Measurements from ENCODE around the gene KIAA0753. TPM values are rescaled to one million over a fixed set of nuclear protein-coding genes. Genes with fewer than 3 reads are reported as not detected.
A peak's percentile ranks its signal among the peaks of the same experiment; 100 is the strongest.
"Not testable (repeated sequence)": the region's sequence is repeated elsewhere in the genome, so short reads cannot be mapped to it uniquely, and the experiment has no call there.

KIAA0753 gene
- total RNA-seq, 1 donor from 2014 or later, result 33.7 TPM

DNA sequence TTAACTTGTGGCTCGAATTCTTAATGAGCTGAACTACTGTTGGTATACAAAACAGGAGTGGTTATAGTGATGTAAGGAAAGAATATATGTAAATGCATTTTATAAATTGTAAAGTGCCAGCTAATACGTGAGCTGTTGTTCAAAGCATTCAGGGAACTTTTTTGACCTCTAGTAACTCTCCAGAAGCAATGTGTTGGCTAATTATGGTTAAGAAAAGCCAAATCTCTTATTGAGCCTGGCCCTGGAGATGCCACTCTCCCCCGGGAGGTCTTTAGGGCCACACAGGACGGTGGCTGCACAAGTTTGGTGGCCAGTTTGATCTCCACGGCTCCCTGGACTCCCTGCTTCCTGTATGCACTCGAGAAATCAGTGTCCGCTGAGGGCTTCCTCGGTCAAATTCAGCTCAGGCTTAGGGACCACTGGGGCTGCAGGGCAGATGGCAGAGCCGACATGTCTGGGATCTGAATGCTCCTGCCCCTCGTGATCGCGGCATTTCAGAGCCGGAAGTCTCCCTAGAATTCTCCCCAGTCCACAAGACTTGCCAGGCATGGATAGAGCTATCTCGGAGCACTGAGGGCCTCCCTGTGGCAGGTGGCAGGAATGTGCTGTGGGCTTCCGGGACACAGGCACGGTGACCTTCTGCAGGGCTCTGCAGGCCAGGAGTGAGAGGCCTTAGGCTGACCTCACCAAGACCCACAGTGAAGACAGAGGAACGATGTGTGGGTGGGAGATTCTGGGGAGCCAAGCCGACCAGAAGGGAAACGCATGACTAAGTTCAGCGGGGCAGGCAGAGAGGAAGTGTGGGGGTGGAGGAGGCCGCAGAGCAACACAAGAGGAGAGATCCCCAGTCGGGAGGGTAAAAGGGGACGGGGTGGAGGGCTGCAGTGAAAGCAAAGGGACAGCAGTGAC is 65.6 kb downstream of the KIAA0753 start:
- peaks cover 37% of the 10 kb centered on the region for H3K4me1 Mint-ChIP-seq (ENCODE audit: unreplicated experiment)
- H3K27ac Mint-ChIP-seq, result peak overlapping the region; percentile 8
- H3K9me3 Mint-ChIP-seq, result no peaks in the 10 kb centered on the region
- H3K27me3 Mint-ChIP-seq, result no peaks in the 10 kb centered on the region
- TF ChIP-seq, protein P1, sequence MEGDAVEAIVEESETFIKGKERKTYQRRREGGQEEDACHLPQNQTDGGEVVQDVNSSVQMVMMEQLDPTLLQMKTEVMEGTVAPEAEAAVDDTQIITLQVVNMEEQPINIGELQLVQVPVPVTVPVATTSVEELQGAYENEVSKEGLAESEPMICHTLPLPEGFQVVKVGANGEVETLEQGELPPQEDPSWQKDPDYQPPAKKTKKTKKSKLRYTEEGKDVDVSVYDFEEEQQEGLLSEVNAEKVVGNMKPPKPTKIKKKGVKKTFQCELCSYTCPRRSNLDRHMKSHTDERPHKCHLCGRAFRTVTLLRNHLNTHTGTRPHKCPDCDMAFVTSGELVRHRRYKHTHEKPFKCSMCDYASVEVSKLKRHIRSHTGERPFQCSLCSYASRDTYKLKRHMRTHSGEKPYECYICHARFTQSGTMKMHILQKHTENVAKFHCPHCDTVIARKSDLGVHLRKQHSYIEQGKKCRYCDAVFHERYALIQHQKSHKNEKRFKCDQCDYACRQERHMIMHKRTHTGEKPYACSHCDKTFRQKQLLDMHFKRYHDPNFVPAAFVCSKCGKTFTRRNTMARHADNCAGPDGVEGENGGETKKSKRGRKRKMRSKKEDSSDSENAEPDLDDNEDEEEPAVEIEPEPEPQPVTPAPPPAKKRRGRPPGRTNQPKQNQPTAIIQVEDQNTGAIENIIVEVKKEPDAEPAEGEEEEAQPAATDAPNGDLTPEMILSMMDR (conservative IDR thresholded peaks at IDR 0.05), result no peak
- H3K4me3 Mint-ChIP-seq, result peak overlapping the region; percentile 45
- peaks cover 29% of the 10 kb centered on the region for H3K36me3 Mint-ChIP-seq
- DNase-seq (ENCODE audit: extremely low spot score, unreplicated experiment), result peak; percentile 63

DNA sequence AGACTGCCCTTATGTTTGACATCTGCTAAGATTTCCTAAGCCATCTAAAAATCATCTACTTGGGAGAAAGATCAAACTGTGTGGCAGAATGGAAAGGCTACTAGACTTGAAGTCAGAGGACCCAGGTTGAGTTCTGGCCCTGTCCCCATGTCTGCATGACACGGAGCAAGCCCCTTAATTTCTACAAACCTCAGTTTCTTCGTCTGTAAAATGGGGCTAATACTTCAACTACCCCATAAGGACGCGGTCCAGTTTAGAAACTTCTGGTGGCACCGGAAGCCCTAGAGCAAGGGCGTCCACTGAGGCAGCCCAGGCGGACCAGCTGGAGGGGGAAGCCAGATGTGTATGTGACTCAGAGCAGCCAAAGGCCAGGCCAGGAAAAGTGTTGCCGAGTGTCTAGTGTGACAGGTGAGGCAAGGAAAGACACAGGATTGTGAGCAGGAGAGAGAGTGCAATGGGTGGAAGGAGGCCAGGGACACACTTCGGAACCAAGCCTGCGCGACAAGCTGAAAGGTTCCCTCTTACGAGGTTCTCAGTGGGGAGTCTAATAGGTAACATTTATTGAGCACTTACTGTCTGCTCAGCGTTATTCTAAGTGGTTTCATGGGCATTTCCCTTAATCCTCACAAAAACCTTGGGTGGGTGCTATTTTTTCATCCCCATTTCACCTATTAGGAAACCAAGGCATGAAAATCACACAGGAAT is 66.4 kb downstream of the KIAA0753 start:
- Mint-ChIP-seq H3K27me3 (no peaks in the 10 kb centered on the region), H3K4me3 (no peak overlapping the region), H3K4me1 (ENCODE audit: unreplicated experiment) (peaks cover 39% of the 10 kb centered on the region), H3K27ac (no peak overlapping the region), H3K9me3 (no peaks in the 10 kb centered on the region), H3K36me3 (peaks cover 26% of the 10 kb centered on the region)
- TF ChIP-seq, protein P1 (conservative IDR thresholded peaks at IDR 0.05), result no peak
- DNase-seq (ENCODE audit: extremely low spot score, unreplicated experiment), result peak; percentile 40

DNA sequence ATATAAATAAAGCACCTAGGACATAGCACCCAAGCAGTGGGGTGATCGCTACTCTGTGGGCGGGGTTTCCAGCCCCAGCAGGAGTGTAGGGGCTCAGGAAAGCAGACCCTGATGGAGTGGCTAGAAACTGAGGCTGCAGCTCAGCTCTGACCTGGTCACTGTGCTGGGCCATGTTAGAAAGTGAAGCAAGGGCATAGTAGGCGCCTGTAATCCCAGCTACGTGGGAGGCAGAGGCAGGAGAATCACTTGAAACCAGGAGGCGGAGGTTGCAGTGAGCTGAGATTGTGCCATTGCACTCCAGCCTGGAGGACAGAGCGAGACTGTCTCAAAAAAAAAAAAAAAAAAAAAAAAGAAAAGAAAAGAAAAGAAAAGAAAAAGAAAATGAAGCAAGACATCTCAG is 67.0 kb downstream of the KIAA0753 start:
- not testable (repeated sequence) for H3K27me3 Mint-ChIP-seq, H3K27ac Mint-ChIP-seq, H3K9me3 Mint-ChIP-seq, H3K4me3 Mint-ChIP-seq
- Mint-ChIP-seq H3K4me1 (ENCODE audit: unreplicated experiment) (peaks cover 33% of the 10 kb centered on the region), H3K36me3 (peaks cover 20% of the 10 kb centered on the region)
- peak; percentile 34 for DNase-seq (ENCODE audit: extremely low spot score, unreplicated experiment)

DNA sequence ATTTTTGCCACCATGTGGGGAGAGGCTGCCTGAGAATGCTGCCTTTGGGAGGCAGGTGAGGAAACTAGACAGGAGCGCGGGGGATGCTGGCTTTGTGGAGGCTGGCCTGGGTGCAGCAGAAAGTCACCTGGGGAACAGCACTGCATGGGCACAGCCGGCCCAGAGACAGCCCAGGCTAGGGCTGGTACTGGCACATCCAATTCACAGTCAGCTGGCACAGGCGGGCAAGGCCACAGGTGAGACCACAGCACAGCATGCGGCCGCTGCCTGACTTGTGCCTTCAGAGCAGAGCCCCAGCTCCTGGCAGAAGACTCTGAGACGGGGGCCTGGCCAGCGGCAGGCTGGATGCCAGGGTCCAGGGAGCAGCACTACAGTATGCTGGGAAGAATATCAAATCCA is 67.5 kb downstream of the KIAA0753 start:
- H3K36me3 Mint-ChIP-seq, result peaks cover 17% of the 10 kb centered on the region
- H3K27ac Mint-ChIP-seq, result peak overlapping the region; percentile 9

DNA sequence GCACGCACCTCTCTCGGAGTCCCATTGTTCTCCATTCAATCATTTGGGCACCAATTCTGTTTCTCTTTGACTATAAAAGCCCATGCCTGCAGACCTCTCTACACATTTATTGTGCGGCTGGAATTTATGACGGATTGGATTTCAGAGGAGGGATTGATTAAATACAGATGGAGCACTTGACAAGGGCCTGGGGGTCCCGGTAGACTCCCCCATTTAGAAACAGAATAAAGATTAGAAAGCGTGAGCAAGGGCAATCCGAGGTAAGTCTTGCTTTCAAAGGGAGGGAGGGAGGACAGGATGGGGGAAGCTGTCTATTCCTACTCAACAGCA is 69.1 kb downstream of the KIAA0753 start:
- Mint-ChIP-seq H3K27me3 (no peaks in the 10 kb centered on the region), H3K27ac (peak overlapping the region; percentile 43), H3K9me3 (no peaks in the 10 kb centered on the region), H3K36me3 (peaks cover 8% of the 10 kb centered on the region), H3K4me1 (ENCODE audit: unreplicated experiment) (peaks cover 39% of the 10 kb centered on the region), H3K4me3 (peak overlapping the region; percentile 5)
- DNase-seq (ENCODE audit: extremely low spot score, unreplicated experiment), result no peak
- TF ChIP-seq, protein P1 (conservative IDR thresholded peaks at IDR 0.05), result no peak

More for the DNA sequence above, 67.5 kb downstream of the KIAA0753 start:
- H3K4me3 Mint-ChIP-seq, result no peak overlapping the region
- H3K4me1 Mint-ChIP-seq (ENCODE audit: unreplicated experiment), result peaks cover 34% of the 10 kb centered on the region
- DNase-seq (ENCODE audit: extremely low spot score, unreplicated experiment), result peak; percentile 62
- H3K27me3 Mint-ChIP-seq, result no peaks in the 10 kb centered on the region
- no peaks in the 10 kb centered on the region for H3K9me3 Mint-ChIP-seq
- TF ChIP-seq, protein P1 (conservative IDR thresholded peaks at IDR 0.05), result no peak
